HCT116 (cell line): ENCODE measurements around the gene MAGED1.

Experiments used
- EGR1 ChIP-seq: IDR thresholded peaks from 2 replicates; pipeline ENCODE4 v1.6.1; 2012; ENCODE audit warnings: low read depth
- EZH2 ChIP-seq: fragments of 200-600 bp; sonication (generic); IDR thresholded peaks from 2 replicates; pipeline ENCODE4 v1.6.1; 2017; ENCODE audit warnings: antibody characterized with exemption, mixed run types
- EZH2phosphoT487 ChIP-seq: fragments of 200-600 bp; IDR thresholded peaks from 2 replicates; pipeline ENCODE4 v1.6.1; 2018; ENCODE audit warnings: antibody characterized with exemption, borderline replicate concordance
- POLR2A ChIP-seq: IDR thresholded peaks from 2 replicates; pipeline ENCODE4 v1.7.0; 2011; ENCODE audit warnings: borderline replicate concordance; ENCODE audit not compliant: insufficient read depth, insufficient read length; ENCODE audit errors: extremely low read depth
- POLR2AphosphoS5 ChIP-seq: IDR thresholded peaks from 2 replicates; pipeline ENCODE4 v1.6.1; 2011; ENCODE audit warnings: mild to moderate bottlenecking, low read depth, low read length, moderate library complexity
- SRF ChIP-seq: IDR thresholded peaks from 2 replicates; pipeline ENCODE4 v1.6.1; 2012; ENCODE audit warnings: low read depth
- YY1 ChIP-seq: IDR thresholded peaks from 2 replicates; pipeline ENCODE4 v1.6.1; 2011; ENCODE audit warnings: low read length, low read depth, moderate library complexity, mild to moderate bottlenecking; ENCODE audit not compliant: insufficient replicate concordance; ENCODE audit errors: extremely low read depth
- ZFX ChIP-seq: fragments of 450-650 bp; IDR thresholded peaks from 2 replicates; pipeline ENCODE4 v1.6.1; 2017
- ZNF274 ChIP-seq: fragments of 200-500 bp; sonication (Bioruptor generic); IDR thresholded peaks from 2 replicates; pipeline ENCODE4 v1.6.1; 2014; ENCODE audit warnings: mild to moderate bottlenecking, low read depth, low read length, inconsistent platforms
- TF ChIP-seq, protein P1 (sequence below), 3 experiments: fragments of 200-600 bp in 1 of 3; sonication (generic) in 1 of 3; IDR thresholded peaks in 2 of 3; conservative IDR thresholded peaks in 1 of 3; 2 replicates each; pipeline ENCODE4 v1.5.1; 2012 to 2017; ENCODE audit warnings: low read depth in 2 of 3, low read length in 2 of 3, antibody characterized with exemption in 1 of 3, borderline replicate concordance in 1 of 3, control low read depth in 1 of 3, mild to moderate bottlenecking in 1 of 3, mixed read lengths in 1 of 3, mixed run types in 1 of 3, moderate library complexity in 1 of 3; ENCODE audit not compliant: insufficient read depth in 1 of 3
- TF ChIP-seq, protein P2 (sequence below): IDR thresholded peaks from 2 replicates; pipeline ENCODE4 v1.6.1; 2012
- TF ChIP-seq, protein P3 (sequence below): IDR thresholded peaks from 2 replicates; pipeline ENCODE4 v1.6.1; 2012
- TF ChIP-seq, protein P4 (sequence below): IDR thresholded peaks from 2 replicates; pipeline ENCODE4 v1.6.1; 2012; ENCODE audit warnings: low read depth

DNA sequence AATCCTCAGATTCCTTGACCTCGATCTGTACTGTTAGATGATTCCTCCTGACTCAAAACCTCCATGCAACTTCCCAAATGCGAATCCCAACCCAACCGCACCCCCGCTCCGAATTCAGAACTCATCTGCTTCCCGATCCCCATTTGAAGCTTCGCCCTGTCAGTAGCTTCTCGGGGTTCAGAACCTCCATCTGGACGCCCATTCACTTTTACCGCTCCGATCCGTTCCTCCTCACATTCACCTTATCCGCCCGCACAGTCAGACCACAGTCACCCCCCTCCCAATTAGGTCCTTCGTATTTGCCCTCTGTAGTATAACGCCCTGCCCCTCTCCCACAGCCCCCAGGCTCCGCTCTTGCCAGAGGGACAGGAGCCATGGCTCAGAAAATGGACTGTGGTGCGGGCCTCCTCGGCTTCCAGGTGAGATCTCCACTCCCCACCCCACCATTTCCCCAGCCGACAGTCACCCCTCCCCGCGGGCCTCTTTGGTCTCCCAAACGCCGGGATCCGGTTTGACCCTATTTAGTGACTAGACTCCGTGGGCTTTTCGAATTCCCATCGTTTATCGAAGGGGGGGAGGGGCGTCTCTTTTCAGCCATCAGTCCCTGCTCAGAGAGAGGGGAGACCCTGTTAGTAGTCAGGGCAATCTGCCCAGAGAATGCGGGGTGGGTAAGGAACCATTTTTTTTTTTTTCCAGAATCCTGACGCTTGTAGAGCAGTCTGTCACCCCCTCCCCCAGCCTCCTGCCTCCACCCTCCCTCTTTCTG lies 691 bp downstream of the MAGED1 start:
- no peak for TF ChIP-seq EZH2
- TF ChIP-seq, protein P1, sequence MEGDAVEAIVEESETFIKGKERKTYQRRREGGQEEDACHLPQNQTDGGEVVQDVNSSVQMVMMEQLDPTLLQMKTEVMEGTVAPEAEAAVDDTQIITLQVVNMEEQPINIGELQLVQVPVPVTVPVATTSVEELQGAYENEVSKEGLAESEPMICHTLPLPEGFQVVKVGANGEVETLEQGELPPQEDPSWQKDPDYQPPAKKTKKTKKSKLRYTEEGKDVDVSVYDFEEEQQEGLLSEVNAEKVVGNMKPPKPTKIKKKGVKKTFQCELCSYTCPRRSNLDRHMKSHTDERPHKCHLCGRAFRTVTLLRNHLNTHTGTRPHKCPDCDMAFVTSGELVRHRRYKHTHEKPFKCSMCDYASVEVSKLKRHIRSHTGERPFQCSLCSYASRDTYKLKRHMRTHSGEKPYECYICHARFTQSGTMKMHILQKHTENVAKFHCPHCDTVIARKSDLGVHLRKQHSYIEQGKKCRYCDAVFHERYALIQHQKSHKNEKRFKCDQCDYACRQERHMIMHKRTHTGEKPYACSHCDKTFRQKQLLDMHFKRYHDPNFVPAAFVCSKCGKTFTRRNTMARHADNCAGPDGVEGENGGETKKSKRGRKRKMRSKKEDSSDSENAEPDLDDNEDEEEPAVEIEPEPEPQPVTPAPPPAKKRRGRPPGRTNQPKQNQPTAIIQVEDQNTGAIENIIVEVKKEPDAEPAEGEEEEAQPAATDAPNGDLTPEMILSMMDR (IDR thresholded peaks at IDR 0.05 in 2 of 3, conservative IDR thresholded peaks at IDR 0.05 in 1 of 3; ENCODE audit: borderline replicate concordance in 1 of 3, insufficient read depth in 1 of 3, low read depth in 2 of 3, low read length in 2 of 3): no peak
- no peak for TF ChIP-seq ZNF274
- no peak for TF ChIP-seq POLR2AphosphoS5
- TF ChIP-seq, protein P2, sequence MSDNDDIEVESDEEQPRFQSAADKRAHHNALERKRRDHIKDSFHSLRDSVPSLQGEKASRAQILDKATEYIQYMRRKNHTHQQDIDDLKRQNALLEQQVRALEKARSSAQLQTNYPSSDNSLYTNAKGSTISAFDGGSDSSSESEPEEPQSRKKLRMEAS: no peak
- TF ChIP-seq, protein P3, sequence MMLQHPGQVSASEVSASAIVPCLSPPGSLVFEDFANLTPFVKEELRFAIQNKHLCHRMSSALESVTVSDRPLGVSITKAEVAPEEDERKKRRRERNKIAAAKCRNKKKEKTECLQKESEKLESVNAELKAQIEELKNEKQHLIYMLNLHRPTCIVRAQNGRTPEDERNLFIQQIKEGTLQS: no peak
- TF ChIP-seq, protein P4, sequence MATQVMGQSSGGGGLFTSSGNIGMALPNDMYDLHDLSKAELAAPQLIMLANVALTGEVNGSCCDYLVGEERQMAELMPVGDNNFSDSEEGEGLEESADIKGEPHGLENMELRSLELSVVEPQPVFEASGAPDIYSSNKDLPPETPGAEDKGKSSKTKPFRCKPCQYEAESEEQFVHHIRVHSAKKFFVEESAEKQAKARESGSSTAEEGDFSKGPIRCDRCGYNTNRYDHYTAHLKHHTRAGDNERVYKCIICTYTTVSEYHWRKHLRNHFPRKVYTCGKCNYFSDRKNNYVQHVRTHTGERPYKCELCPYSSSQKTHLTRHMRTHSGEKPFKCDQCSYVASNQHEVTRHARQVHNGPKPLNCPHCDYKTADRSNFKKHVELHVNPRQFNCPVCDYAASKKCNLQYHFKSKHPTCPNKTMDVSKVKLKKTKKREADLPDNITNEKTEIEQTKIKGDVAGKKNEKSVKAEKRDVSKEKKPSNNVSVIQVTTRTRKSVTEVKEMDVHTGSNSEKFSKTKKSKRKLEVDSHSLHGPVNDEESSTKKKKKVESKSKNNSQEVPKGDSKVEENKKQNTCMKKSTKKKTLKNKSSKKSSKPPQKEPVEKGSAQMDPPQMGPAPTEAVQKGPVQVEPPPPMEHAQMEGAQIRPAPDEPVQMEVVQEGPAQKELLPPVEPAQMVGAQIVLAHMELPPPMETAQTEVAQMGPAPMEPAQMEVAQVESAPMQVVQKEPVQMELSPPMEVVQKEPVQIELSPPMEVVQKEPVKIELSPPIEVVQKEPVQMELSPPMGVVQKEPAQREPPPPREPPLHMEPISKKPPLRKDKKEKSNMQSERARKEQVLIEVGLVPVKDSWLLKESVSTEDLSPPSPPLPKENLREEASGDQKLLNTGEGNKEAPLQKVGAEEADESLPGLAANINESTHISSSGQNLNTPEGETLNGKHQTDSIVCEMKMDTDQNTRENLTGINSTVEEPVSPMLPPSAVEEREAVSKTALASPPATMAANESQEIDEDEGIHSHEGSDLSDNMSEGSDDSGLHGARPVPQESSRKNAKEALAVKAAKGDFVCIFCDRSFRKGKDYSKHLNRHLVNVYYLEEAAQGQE: no peak
- TF ChIP-seq YY1: no peak
- TF ChIP-seq EZH2phosphoT487: no peak
- TF ChIP-seq POLR2A: no peak
- TF ChIP-seq ZFX: no peak
- TF ChIP-seq EGR1: no peak
- no peak for TF ChIP-seq SRF
